Nephron (organoid): Measurements from ENCODE around the gene B3GALT5.

Experiments used
- H3K27ac Mint-ChIP-seq, 3 experiments: 2 replicates each; pipeline ENCODE4 v1.8.0; 2020; ENCODE audit warnings: mixed read lengths in 3 of 3, mild to moderate bottlenecking in 2 of 3, moderate library complexity in 1 of 3
- H3K27me3 Mint-ChIP-seq: 2 replicates; pipeline ENCODE4 v1.8.0; 2021; ENCODE audit warnings: low read depth, mild to moderate bottlenecking, moderate library complexity, mixed read lengths
- H3K36me3 Mint-ChIP-seq: 2 replicates; pipeline ENCODE4 v1.8.0; 2020; ENCODE audit warnings: low read depth, mixed read lengths
- H3K4me1 Mint-ChIP-seq: 2 replicates; pipeline ENCODE4 v1.8.0; 2020; ENCODE audit warnings: mixed read lengths
- H3K4me3 Mint-ChIP-seq, 3 experiments: 2 replicates each; pipeline ENCODE4 v1.8.0; 2020; ENCODE audit warnings: mild to moderate bottlenecking in 3 of 3, mixed read lengths in 3 of 3, moderate library complexity in 2 of 3
- H3K9me3 Mint-ChIP-seq: 2 replicates; pipeline ENCODE4 v1.8.0; 2020; ENCODE audit warnings: mixed read lengths
- CTCF ChIP-seq, 3 experiments: fragments of 200-600 bp; sonication (generic); IDR thresholded peaks; one replicate each; pipeline ENCODE4 v1.5.0; 2021; ENCODE audit warnings: antibody characterized with exemption in 3 of 3; ENCODE audit not compliant: unreplicated experiment in 3 of 3

Gene B3GALT5

GRCh38 chr21:39644062-39644560, 31.4 kb downstream of the B3GALT5 start:
- H3K9me3 Mint-ChIP-seq: no peaks in the 10 kb centered on the region
- peaks cover 21% of the 10 kb centered on the region for H3K4me1 Mint-ChIP-seq
- H3K27me3 Mint-ChIP-seq: peaks cover 4% of the 10 kb centered on the region
- no peak overlapping the region for H3K4me3 Mint-ChIP-seq
- H3K27ac Mint-ChIP-seq: peak overlapping the region; percentile 28 to 54 (median 30)
- H3K36me3 Mint-ChIP-seq: no peaks in the 10 kb centered on the region
- no peak for TF ChIP-seq CTCF (IDR thresholded peaks at IDR 0.05; ENCODE audit: unreplicated experiment in 3 of 3)

GRCh38 chr21:39645331-39645730, 32.6 kb downstream of the B3GALT5 start:
- Mint-ChIP-seq H3K4me3 (no peak overlapping the region), H3K36me3 (no peaks in the 10 kb centered on the region), H3K27me3 (peaks cover 4% of the 10 kb centered on the region), H3K9me3 (no peaks in the 10 kb centered on the region), H3K27ac (peak overlapping the region in 2 of 3 experiments; percentile 31 to 54), H3K4me1 (peaks cover 21% of the 10 kb centered on the region)
- TF ChIP-seq CTCF (IDR thresholded peaks at IDR 0.05; ENCODE audit: unreplicated experiment in 3 of 3): no peak

- no peak overlapping the region for H3K4me3 Mint-ChIP-seq
- peaks cover 4% of the 10 kb centered on the region for H3K27me3 Mint-ChIP-seq
- no peaks in the 10 kb centered on the region for H3K36me3 Mint-ChIP-seq
- TF ChIP-seq CTCF (IDR thresholded peaks at IDR 0.05; ENCODE audit: unreplicated experiment in 3 of 3): no peak
- peaks cover 3% of the 10 kb centered on the region for H3K9me3 Mint-ChIP-seq
- peaks cover 12% of the 10 kb centered on the region for H3K4me1 Mint-ChIP-seq
- no peak overlapping the region for H3K27ac Mint-ChIP-seq
Observed at GRCh38 chr21:39647476-39647875, 34.7 kb downstream of the B3GALT5 start.

- Mint-ChIP-seq H3K27ac (no peak overlapping the region), H3K4me3 (no peak overlapping the region), H3K27me3 (no peaks in the 10 kb centered on the region), H3K4me1 (peaks cover 6% of the 10 kb centered on the region), H3K36me3 (peaks cover 3% of the 10 kb centered on the region), H3K9me3 (peaks cover 6% of the 10 kb centered on the region)
- TF ChIP-seq CTCF (IDR thresholded peaks at IDR 0.05; ENCODE audit: unreplicated experiment in 3 of 3): no peak
Observed at GRCh38 chr21:39648879-39649278, 36.1 kb downstream of the B3GALT5 start.

- no peaks in the 10 kb centered on the region for H3K27me3 Mint-ChIP-seq
- no peak overlapping the region for H3K27ac Mint-ChIP-seq
- H3K9me3 Mint-ChIP-seq: peaks cover 11% of the 10 kb centered on the region
- no peaks in the 10 kb centered on the region for H3K4me1 Mint-ChIP-seq
- peaks cover 3% of the 10 kb centered on the region for H3K36me3 Mint-ChIP-seq
- no peak for TF ChIP-seq CTCF (IDR thresholded peaks at IDR 0.05; ENCODE audit: unreplicated experiment in 3 of 3)
- H3K4me3 Mint-ChIP-seq: no peak overlapping the region
Observed at GRCh38 chr21:39649526-39649925, 36.8 kb downstream of the B3GALT5 start.

- TF ChIP-seq CTCF (IDR thresholded peaks at IDR 0.05; ENCODE audit: unreplicated experiment in 3 of 3): no peak
- peaks cover 3% of the 10 kb centered on the region for H3K36me3 Mint-ChIP-seq
- H3K9me3 Mint-ChIP-seq: peaks cover 11% of the 10 kb centered on the region
- no peak overlapping the region for H3K27ac Mint-ChIP-seq
- no peaks in the 10 kb centered on the region for H3K4me1 Mint-ChIP-seq
- H3K4me3 Mint-ChIP-seq: no peak overlapping the region
- no peaks in the 10 kb centered on the region for H3K27me3 Mint-ChIP-seq
Observed at GRCh38 chr21:39650306-39650705, 37.6 kb downstream of the B3GALT5 start.
